ENCODE measurements around the gene CAPN11.

CAPN11 gene

GRCh38 chr6:44201638-44202303 lies 43.2 kb downstream of the CAPN11 start:
- TF ChIP-seq, protein P1, sequence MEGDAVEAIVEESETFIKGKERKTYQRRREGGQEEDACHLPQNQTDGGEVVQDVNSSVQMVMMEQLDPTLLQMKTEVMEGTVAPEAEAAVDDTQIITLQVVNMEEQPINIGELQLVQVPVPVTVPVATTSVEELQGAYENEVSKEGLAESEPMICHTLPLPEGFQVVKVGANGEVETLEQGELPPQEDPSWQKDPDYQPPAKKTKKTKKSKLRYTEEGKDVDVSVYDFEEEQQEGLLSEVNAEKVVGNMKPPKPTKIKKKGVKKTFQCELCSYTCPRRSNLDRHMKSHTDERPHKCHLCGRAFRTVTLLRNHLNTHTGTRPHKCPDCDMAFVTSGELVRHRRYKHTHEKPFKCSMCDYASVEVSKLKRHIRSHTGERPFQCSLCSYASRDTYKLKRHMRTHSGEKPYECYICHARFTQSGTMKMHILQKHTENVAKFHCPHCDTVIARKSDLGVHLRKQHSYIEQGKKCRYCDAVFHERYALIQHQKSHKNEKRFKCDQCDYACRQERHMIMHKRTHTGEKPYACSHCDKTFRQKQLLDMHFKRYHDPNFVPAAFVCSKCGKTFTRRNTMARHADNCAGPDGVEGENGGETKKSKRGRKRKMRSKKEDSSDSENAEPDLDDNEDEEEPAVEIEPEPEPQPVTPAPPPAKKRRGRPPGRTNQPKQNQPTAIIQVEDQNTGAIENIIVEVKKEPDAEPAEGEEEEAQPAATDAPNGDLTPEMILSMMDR (IDR thresholded peaks at IDR 0.05), result no peak

GRCh38 chr6:44202332-44202971 lies 43.8 kb downstream of the CAPN11 start:
- TF ChIP-seq, protein P1 (IDR thresholded peaks at IDR 0.05), result no peak

GRCh38 chr6:44202972-44203750 lies 44.5 kb downstream of the CAPN11 start:
- TF ChIP-seq, protein P1 (IDR thresholded peaks at IDR 0.05), result no peak

- TF ChIP-seq, protein P1 (IDR thresholded peaks at IDR 0.05), result no peak
Measured at GRCh38 chr6:44203955-44204354, 45.3 kb downstream of the CAPN11 start.

- TF ChIP-seq, protein P1 (IDR thresholded peaks at IDR 0.05), result no peak
Measured at GRCh38 chr6:44207966-44208365, 49.3 kb downstream of the CAPN11 start.

- TF ChIP-seq, protein P1 (IDR thresholded peaks at IDR 0.05), result no peak
Measured at GRCh38 chr6:44211284-44211683, 52.7 kb downstream of the CAPN11 start.

GRCh38 chr6:44214307-44214706 lies 55.7 kb downstream of the CAPN11 start:
- TF ChIP-seq, protein P1 (IDR thresholded peaks at IDR 0.05), result no peak
